LoVo (cell line): ENCODE data around the gene TSC1.

Experiments used
- DNase-seq: peaks from one replicate; pipeline ENCODE4 v3.0.0-alpha.2; 2016; ENCODE audit warnings: low spot score

Gene TSC1

DNA sequence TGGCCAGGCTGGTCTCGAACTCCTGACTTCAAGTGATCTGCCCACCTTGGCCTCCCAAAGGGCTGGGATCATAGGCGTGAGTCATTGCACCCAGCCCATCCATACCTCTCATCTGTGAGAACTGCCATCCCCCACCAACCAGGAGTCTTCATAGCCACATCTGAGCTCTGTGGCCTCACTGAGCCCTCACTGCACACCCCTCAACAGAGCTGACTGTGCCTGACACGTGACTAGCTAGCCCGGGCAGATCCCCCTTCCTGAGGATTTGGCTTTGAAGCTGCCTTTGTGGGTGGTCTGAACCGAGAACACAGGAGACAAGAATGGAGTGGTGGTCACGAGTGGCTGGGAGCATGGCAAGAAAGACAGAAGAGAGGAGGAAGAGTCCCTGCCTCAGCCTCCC is 81.9 kb downstream of the TSC1 start:
- DNase-seq, result no peak

GRCh38 chr9:132861666-132862065 is 82.8 kb downstream of the TSC1 start:
- no peak for DNase-seq

DNA sequence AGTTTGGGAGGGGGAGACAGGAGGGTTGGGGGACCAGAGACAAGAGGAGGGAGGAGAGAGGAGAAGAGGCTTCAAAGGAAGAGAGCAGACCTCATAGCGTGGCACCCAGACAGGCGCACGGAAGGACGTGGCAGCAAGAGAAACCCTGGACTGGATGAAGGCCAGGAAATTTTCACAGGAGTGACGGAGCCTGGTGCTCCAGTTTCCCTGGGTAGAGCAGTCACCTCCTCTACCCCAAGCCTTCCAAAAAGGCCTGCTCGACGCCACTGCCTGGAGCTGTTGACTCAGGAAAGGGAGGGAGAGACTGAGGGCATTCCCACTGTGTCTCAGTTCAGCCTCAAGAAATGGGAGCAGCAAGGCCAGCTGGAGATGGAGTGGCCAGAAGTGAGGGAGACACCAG is 85.7 kb downstream of the TSC1 start:
- no peak for DNase-seq

GRCh38 chr9:132857616-132858342 is 86.6 kb downstream of the TSC1 start:
- DNase-seq, result no peak

- DNase-seq, result no peak
Measured at GRCh38 chr9:132857031-132857430, 87.4 kb downstream of the TSC1 start.

GRCh38 chr9:132855904-132856303 is 88.5 kb downstream of the TSC1 start:
- no peak for DNase-seq

DNA sequence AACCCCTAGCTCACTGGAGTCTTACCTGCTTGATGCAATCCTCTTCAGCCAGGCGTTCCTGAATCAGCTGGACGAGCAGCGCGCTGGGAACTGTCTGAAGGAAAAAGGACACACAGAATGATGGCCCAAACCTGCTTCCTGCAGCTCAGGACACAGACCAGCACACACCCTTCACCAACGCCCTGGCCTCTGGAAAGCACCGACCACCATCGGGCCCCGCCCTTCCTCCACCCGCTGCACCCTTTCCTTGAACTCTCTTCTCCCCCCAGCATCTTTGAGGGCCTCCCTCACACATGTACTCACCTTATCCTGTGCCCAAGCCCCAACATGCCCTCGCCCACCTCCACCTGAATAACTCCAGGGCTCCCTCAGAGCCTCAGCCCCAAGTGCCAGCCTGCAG is 89.6 kb downstream of the TSC1 start:
- no peak for DNase-seq

- no peak for DNase-seq
Measured at GRCh38 chr9:132853482-132853881, 90.9 kb downstream of the TSC1 start.

- no peak for DNase-seq
Measured at GRCh38 chr9:132849185-132849706, 95.2 kb downstream of the TSC1 start.

DNA sequence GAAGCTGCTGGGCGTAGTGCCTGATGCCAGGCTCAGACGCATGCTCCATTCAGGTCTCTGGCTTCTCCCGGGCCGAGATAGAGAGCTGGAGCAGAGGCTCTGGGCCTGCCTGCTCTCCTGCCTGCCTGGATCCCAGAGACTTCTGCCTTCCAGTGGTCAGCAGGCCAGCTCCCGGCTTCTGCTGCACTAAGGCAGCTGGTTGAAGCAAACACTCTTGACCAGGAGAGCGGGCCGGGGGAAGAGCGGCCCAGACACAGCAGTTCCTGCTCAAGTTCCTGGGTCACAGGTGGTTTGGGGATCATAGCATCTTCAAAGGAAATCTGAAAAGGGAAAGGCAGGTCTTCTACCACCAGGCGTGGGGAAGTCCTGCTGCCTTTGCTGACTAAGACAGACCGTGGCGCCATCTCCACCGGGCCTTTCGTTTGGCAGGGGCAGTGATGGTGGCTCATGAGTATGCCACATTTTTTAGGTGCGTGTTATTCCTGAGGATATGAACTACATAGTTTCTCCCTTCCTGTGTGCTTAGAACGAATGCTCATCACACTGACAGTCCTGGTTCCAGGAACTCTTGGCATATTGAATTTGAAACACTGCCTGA is 97.4 kb downstream of the TSC1 start:
- DNase-seq, result no peak

- DNase-seq, result no peak
Measured at GRCh38 chr9:132846109-132846917, 98.1 kb downstream of the TSC1 start.

- no peak for DNase-seq
Measured at GRCh38 chr9:132842124-132843044, 102.0 kb downstream of the TSC1 start.
